ENCODE data around the gene SYT1.

The SYT1 gene

GRCh38 chr12:79067977-79068376 lies 203.4 kb downstream of the SYT1 start:
- TF ChIP-seq CTCF (IDR thresholded peaks at IDR 0.05; ENCODE audit: low read depth, low read length), result no peak
- no peaks in the 10 kb centered on the region for H3K36me3 ChIP-seq
- no peaks in the 10 kb centered on the region for H3K27me3 ChIP-seq (ENCODE audit: insufficient read depth, low read depth, severe bottlenecking)
- H3K9me3 ChIP-seq (ENCODE audit: severe bottlenecking), result no peaks in the 10 kb centered on the region
- no peak overlapping the region for H3K4me3 ChIP-seq (ENCODE audit: low read depth, low read length)
- no peak for DNase-seq
- no peak overlapping the region for H3K27ac ChIP-seq

GRCh38 chr12:79069009-79069408 lies 204.4 kb downstream of the SYT1 start:
- no peaks in the 10 kb centered on the region for H3K27me3 ChIP-seq (ENCODE audit: insufficient read depth, low read depth, severe bottlenecking)
- no peak for DNase-seq
- no peak for TF ChIP-seq CTCF (IDR thresholded peaks at IDR 0.05; ENCODE audit: low read depth, low read length)
- no peaks in the 10 kb centered on the region for H3K9me3 ChIP-seq (ENCODE audit: severe bottlenecking)
- no peak overlapping the region for H3K27ac ChIP-seq
- no peak overlapping the region for H3K4me3 ChIP-seq (ENCODE audit: low read depth, low read length)
- H3K36me3 ChIP-seq, result no peaks in the 10 kb centered on the region

- Histone ChIP-seq H3K36me3 (no peaks in the 10 kb centered on the region), H3K27ac (no peak overlapping the region), H3K4me3 (ENCODE audit: low read depth, low read length) (no peak overlapping the region), H3K9me3 (ENCODE audit: severe bottlenecking) (no peaks in the 10 kb centered on the region), H3K27me3 (ENCODE audit: insufficient read depth, low read depth, severe bottlenecking) (no peaks in the 10 kb centered on the region)
- TF ChIP-seq CTCF (IDR thresholded peaks at IDR 0.05; ENCODE audit: low read depth, low read length), result no peak
- DNase-seq, result no peak
Measured at GRCh38 chr12:79071498-79071897, 206.9 kb downstream of the SYT1 start.

GRCh38 chr12:79073506-79073905 lies 208.9 kb downstream of the SYT1 start:
- Histone ChIP-seq H3K9me3 (ENCODE audit: severe bottlenecking) (no peaks in the 10 kb centered on the region), H3K36me3 (no peaks in the 10 kb centered on the region), H3K27ac (no peak overlapping the region), H3K27me3 (ENCODE audit: insufficient read depth, low read depth, severe bottlenecking) (no peaks in the 10 kb centered on the region), H3K4me3 (ENCODE audit: low read depth, low read length) (no peak overlapping the region)
- TF ChIP-seq CTCF (IDR thresholded peaks at IDR 0.05; ENCODE audit: low read depth, low read length), result no peak
- DNase-seq, result no peak

- Histone ChIP-seq H3K27ac (no peak overlapping the region), H3K27me3 (ENCODE audit: insufficient read depth, low read depth, severe bottlenecking) (no peaks in the 10 kb centered on the region), H3K36me3 (no peaks in the 10 kb centered on the region), H3K4me3 (ENCODE audit: low read depth, low read length) (no peak overlapping the region), H3K9me3 (ENCODE audit: severe bottlenecking) (no peaks in the 10 kb centered on the region)
- no peak for DNase-seq
- TF ChIP-seq CTCF (IDR thresholded peaks at IDR 0.05; ENCODE audit: low read depth, low read length), result no peak
Measured at GRCh38 chr12:79082595-79082994, 218.0 kb downstream of the SYT1 start.

GRCh38 chr12:79083181-79083580 lies 218.6 kb downstream of the SYT1 start:
- Histone ChIP-seq H3K4me3 (ENCODE audit: low read depth, low read length) (no peak overlapping the region), H3K36me3 (no peaks in the 10 kb centered on the region), H3K9me3 (ENCODE audit: severe bottlenecking) (no peaks in the 10 kb centered on the region), H3K27ac (no peak overlapping the region), H3K27me3 (ENCODE audit: insufficient read depth, low read depth, severe bottlenecking) (no peaks in the 10 kb centered on the region)
- no peak for TF ChIP-seq CTCF (IDR thresholded peaks at IDR 0.05; ENCODE audit: low read depth, low read length)
- no peak for DNase-seq
